Stimulated activated CD4-positive, alpha-beta T cell treated with anti-CD3 and anti-CD28 coated beads, Interleukin-1b, Interleukin-23, amount 100 ng/mL, for 4 hours (primary cell): ENCODE measurements around the gene CD300H.
"Not testable (repeated sequence)": the region's sequence is repeated elsewhere in the genome, so short reads cannot be mapped to it uniquely, and the experiment has no call there.

ENCODE experiments used
- DNase-seq, 2 donors: peaks; one replicate each; pipeline ENCODE4 v3.0.0-alpha.2; 2020; ENCODE audit warnings: low read depth in 2 of 2

CD300H gene

DNA sequence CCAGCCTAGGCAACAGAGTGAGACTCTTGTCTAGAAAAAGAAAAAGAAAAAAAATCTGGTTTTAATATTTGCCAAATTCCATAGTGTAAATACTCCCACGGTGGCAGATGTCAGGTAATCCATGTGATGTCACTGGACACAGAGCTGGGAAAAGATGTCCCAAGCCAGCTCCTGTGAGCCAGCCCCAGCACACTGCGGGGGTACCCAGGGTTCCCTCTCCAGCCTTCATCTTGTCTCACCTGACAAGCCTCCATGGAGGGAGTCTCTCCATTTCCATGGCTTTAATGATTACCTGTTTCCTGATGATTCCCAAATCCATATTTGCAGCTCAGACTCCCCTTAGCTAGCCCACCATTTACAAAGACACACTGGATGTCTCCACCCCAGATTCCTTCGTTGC lies 40.6 kb downstream of the CD300H start:
- no peak for DNase-seq

DNA sequence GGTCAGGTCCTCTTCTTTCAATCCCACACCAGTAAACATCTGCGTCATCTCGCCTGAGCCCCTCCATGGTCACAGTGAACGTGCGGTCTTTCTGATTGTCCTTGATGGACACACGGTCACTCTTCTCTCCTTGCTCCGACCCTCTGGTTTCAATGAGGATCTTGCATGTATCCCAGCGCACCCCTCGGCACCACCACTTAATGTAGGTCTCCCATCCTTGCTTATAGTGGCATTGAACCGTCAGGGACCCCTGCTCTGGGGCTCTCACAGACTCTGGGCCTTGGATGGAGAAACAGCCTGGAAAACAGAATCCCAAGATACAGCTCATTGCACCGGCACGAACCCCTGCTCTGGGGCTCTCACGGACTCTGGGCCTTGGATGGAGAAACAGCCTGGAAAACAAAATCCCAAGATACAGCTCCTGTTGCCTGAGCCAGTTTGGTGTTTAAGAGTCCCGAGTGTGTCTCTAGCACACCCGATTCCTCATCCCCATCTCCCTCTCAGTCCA lies 41.5 kb downstream of the CD300H start:
- DNase-seq: no peak

- DNase-seq: no peak
Observed at GRCh38 chr17:74525465-74525725, 41.9 kb downstream of the CD300H start.

DNA sequence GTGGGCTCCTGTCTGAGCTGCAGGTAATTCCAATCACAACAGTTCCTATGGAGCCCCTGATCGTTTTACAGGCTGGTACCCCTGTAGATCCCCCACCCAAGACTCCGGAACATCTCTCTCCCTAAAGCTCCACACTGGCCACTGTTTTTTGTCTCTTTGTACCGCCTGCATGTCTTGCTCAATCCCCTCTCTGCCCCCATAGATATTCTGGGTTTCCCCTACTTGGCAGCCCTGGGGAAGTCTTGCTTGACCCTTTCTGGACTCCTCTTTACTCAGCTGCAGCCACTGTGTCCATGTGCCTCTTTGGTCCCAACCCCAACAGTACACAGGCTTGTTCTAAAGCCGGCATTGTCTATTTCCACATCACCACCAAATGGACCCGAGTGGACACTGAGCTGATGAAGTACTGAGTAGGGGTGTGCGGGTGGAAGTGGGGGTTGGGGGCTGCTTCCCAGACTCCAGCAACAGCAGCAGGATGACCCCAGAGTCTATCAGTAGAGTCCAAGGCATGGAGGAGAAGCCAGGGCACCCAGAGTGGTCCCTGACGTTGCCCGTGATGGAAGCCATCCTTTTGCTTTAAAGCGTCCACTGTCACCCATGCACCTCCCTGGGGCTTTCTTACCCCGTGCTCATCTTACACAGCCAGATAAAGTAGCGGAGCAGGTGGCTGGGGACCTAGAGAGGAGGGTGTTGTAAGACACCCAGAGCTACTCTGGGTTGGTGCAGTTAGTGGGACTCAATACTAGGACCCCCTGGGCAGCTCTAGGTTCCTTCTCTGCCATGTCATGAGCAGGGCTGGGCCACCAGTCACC lies 42.5 kb downstream of the CD300H start:
- no peak for DNase-seq

- DNase-seq: no peak
Observed at GRCh38 chr17:74523308-74523707, 44.0 kb downstream of the CD300H start.

DNA sequence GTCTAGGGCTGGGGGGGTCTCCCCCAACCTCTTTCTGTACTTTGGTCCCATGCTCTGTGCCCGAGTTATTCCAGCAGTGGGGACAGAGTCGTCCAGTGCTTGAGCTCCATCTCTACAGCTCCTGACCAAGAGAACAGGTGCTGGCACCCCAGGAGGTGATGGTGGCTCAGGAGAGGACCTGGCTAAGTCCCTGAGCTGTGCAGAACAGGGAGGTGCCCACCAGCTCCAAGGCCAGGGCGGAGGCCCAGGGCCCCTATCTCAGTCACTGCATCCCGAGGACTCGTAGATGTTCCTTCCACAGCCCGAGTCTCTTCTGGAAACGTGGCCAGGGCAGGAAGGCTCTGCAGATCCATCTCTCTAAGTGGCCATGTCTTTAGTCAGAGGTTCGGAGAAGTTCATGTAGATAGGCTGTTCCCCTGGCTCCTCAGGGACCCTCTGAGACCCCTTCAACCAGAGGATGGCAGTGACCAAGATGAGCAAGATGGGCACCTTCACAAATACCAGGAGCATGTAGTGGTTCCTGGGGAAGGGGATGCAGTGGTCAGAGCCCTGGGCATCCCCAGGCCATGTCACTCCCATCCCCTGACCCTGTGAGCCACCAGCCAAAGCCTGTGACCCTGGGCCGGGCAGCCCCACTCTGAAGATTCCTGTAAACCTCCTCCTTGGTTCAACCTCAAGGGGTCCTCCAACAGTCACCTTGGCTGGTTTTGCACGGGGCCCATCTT lies 44.8 kb downstream of the CD300H start:
- no peak for DNase-seq

GRCh38 chr17:74521701-74522201 lies 45.6 kb downstream of the CD300H start:
- no peak for DNase-seq

GRCh38 chr17:74520790-74521480 lies 46.4 kb downstream of the CD300H start:
- no peak for DNase-seq

DNA sequence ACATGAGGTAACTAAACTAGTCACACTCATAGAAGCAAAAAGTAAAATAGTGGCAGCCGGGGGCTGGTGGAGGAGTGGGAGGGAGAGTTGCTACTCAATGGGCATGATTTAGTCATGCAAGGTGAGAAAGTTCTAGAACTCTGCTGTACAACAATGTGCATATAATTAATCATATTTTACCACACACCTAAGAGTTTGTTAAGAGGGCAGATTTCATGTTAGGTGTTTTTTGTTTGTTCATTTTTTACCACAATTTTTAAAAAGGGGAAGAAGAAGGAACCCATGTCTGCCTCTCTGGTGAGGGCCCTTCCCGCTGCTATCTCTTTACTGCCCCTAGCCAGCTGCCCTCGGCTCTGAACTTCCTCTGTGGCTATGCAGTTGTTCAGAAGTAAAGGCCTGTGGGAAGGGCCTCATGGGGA lies 47.3 kb downstream of the CD300H start:
- no peak for DNase-seq

DNA sequence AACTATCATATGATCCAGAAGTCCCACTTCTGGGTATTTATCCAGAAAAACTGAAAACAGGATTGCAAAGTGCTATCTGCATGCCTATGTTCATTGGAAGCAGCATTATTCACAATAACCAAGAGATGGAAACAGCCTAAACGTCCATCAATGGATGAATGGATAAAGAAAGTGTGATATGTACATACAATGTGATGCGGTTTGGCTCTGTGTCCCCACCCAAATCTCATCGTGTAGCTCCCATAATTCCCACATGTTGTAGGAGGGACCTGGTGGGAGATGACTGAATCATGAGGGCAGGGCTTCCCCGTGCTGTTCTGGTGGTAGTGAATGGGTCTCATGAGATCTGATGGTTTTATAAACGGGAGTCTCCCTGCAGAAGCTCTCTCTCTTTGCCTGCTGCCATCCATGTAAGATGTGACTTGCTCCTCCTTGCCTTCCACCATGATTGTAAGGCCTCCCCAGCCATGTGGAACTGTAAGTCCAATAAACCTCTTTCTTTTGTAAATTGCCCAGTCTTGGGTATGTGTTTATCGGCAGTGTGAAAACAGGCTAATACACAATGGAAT lies 48.8 kb downstream of the CD300H start:
- DNase-seq: not testable (repeated sequence)

- DNase-seq: no peak
Observed at GRCh38 chr17:74516561-74517328, 50.6 kb downstream of the CD300H start.

GRCh38 chr17:74515941-74516340 lies 51.4 kb downstream of the CD300H start:
- DNase-seq: no peak

DNA sequence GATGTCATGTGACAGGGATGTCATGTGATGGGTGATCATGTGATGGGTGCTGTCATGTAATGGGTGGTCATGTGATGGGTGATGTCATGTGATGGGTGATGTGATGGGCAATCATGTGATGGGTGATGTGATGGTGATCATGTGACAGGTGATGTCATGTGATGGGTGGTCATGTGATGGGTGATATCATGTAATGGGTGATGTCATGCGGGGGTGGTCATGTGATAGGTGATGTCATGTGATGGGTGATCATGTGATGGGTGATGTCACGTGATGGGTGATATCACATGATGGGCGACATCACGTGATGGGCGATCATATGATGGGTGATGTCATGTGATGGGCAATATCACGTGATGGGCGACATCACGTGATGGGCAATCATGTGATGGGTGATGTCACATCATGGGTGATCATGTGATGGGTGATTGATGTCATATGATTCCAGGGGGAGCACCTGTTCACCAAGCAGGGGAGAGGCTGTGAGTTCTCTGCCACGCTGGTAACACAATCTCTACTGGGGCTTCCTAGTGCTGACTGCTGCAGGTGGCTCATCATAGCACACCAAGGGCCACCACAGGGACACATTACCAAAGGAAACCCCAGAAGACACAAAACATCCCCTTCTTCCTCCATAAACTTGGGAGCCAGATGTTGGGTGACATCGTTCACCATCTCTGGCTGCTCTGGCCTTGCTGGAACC lies 52.5 kb downstream of the CD300H start:
- no peak for DNase-seq

DNA sequence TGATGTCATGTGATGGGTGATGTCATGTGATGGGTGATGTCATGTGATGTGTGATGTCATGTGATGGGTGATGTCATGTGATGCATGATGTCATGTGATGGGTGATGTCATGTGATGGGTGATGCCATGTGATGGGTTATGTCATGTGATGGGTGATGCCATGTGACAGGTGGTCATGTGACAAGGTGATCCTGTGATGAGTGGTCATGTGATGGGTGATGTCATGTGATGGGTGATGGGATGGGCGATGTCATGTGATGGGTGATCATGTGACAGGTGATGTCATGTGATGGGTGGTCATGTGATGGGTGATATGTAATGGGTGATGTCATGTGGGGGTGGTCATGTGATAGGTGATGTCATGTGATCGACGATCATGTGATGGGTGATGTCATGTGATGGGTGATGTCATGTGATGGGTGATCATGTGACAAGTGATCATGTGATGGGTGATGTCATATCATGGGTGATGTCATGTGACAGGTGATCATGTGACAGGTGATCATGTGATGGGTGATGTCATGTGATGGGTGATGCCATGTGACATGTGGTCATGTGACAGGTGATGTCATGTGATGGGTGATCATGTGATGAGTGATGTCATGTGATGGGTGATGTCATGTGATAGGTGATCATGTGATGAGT lies 53.2 kb downstream of the CD300H start:
- no peak for DNase-seq

GRCh38 chr17:74512624-74513091 lies 54.7 kb downstream of the CD300H start:
- DNase-seq: no peak

DNA sequence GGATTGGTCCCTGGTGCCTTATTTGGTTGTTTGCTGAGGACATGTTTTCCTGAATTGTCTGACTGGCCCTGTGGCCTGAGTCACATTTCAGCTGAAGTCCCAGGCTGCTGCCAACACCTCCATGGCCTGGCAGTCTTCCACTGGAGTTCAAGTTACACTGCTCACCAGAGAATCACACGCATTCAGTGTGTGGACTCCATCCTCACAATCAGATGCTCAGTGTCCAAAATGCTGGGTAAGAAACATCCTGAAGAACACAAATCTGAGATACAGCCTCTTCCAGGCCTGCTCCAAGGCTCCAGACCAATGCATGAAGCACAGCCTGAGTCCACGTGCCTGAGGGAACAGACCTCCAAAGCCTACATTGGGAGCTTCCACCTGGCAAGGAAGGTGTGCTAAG lies 55.3 kb downstream of the CD300H start:
- no peak for DNase-seq
